ENCODE measurements around the gene WFS1. TPM values are rescaled to one million over a fixed set of nuclear protein-coding genes. Genes with fewer than 3 reads are reported as not detected.
A peak's percentile ranks its signal among the peaks of the same experiment; 100 is the strongest.

WFS1 gene
- total and polyA plus RNA-seq, 2 of the 13 experiments (the other 11 are each of a cell fraction or from before 2014, with no cell fraction given) = 39.1 to 42.2 TPM

DNA sequence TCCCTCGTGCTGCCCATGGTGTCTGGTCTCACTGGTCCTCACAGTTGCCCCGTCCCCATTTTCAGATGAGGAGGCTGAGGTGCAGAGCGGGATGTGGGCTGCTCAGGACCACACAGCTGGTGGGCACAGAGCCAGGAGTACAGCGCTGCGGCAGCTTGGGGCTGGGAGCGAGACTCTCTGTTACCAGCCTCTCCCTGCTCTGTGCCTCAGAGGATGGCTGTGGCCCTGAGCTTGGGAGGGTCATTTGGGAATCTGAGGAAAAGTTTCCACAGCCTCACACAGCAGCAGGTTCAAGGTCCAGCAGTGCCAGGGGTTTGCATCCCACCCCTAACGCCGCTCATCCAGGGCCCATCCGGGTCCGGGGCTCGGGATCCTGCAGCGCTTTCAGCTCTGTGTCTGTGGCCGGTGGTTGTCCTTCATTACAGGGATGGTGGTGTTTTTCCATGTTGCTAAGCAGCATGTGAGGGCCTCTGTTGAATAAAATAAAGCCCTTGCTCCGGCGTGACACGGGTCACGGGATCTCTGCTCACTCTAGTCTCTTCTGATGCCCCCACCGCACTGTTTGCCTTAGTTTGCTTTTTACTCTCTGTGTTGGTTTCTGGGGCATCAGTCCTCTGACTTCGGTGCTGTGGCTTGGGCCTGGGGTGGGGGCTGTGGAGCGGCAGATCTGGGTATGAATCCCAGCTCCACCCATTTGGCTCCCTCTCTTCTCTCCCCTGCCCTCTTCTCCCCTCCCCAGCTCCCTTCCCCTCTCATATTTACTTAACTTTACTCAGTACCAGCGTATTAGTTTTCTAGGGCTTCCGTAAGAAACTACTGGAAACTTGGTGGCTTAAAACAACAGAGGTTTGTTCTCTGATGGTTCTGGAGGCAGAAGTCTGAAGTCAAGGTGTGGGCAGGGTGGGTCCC is 6.5 kb downstream of the WFS1 start (continued):
- TF ChIP-seq, protein P1, sequence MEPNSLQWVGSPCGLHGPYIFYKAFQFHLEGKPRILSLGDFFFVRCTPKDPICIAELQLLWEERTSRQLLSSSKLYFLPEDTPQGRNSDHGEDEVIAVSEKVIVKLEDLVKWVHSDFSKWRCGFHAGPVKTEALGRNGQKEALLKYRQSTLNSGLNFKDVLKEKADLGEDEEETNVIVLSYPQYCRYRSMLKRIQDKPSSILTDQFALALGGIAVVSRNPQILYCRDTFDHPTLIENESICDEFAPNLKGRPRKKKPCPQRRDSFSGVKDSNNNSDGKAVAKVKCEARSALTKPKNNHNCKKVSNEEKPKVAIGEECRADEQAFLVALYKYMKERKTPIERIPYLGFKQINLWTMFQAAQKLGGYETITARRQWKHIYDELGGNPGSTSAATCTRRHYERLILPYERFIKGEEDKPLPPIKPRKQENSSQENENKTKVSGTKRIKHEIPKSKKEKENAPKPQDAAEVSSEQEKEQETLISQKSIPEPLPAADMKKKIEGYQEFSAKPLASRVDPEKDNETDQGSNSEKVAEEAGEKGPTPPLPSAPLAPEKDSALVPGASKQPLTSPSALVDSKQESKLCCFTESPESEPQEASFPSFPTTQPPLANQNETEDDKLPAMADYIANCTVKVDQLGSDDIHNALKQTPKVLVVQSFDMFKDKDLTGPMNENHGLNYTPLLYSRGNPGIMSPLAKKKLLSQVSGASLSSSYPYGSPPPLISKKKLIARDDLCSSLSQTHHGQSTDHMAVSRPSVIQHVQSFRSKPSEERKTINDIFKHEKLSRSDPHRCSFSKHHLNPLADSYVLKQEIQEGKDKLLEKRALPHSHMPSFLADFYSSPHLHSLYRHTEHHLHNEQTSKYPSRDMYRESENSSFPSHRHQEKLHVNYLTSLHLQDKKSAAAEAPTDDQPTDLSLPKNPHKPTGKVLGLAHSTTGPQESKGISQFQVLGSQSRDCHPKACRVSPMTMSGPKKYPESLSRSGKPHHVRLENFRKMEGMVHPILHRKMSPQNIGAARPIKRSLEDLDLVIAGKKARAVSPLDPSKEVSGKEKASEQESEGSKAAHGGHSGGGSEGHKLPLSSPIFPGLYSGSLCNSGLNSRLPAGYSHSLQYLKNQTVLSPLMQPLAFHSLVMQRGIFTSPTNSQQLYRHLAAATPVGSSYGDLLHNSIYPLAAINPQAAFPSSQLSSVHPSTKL (CRISPR knock-in tag; IDR thresholded peaks at IDR 0.05) = peak; percentile 47; the same call in 1 of the 2 replicates
- TF ChIP-seq POLR2A (IDR thresholded peaks at IDR 0.05; ENCODE audit: insufficient read depth in 1 of 2, low read depth in 2 of 2, low read length in 2 of 2) (peak in 1 of 2 experiments; percentile 70; a peak in 2 of 4 replicates), ZNF558 (CRISPR knock-in tag; IDR thresholded peaks at IDR 0.05; ENCODE audit: borderline replicate concordance) (no peak), ZNF543 (CRISPR knock-in tag; IDR thresholded peaks at IDR 0.05) (no peak), TCF7 (IDR thresholded peaks at IDR 0.05; ENCODE audit: low read depth) (no peak), GTF3A (CRISPR knock-in tag; conservative IDR thresholded peaks at IDR 0.05) (0 out of 2 replicates have a peak, but pooled peaks have one; percentile 55), POLR2AphosphoS5 (IDR thresholded peaks at IDR 0.05; ENCODE audit: low read depth, low read length) (no peak), ZNF567 (CRISPR knock-in tag; IDR thresholded peaks at IDR 0.05; ENCODE audit: borderline replicate concordance) (no peak), NBN (conservative IDR thresholded peaks at IDR 0.05) (no peak), RORA (CRISPR knock-in tag; IDR thresholded peaks at IDR 0.05) (no peak), HNF4A (CRISPR knock-in tag; IDR thresholded peaks at IDR 0.05) (peak; percentile 81)
- TF ChIP-seq, protein P2, sequence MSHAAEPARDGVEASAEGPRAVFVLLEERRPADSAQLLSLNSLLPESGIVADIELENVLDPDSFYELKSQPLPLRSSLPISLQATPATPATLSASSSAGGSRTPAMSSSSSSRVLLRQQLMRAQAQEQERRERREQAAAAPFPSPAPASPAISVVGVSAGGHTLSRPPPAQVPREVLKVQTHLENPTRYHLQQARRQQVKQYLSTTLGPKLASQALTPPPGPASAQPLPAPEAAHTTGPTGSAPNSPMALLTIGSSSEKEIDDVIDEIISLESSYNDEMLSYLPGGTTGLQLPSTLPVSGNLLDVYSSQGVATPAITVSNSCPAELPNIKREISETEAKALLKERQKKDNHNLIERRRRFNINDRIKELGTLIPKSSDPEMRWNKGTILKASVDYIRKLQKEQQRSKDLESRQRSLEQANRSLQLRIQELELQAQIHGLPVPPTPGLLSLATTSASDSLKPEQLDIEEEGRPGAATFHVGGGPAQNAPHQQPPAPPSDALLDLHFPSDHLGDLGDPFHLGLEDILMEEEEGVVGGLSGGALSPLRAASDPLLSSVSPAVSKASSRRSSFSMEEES (CRISPR knock-in tag; IDR thresholded peaks at IDR 0.05) = peak; percentile 91
- TF ChIP-seq, protein P3, sequence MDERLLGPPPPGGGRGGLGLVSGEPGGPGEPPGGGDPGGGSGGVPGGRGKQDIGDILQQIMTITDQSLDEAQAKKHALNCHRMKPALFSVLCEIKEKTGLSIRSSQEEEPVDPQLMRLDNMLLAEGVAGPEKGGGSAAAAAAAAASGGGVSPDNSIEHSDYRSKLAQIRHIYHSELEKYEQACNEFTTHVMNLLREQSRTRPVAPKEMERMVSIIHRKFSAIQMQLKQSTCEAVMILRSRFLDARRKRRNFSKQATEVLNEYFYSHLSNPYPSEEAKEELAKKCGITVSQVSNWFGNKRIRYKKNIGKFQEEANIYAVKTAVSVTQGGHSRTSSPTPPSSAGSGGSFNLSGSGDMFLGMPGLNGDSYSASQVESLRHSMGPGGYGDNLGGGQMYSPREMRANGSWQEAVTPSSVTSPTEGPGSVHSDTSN (CRISPR knock-in tag; IDR thresholded peaks at IDR 0.05) = 0 out of 2 replicates have a peak, but pooled peaks have one; percentile 17
- TF ChIP-seq, protein P4, sequence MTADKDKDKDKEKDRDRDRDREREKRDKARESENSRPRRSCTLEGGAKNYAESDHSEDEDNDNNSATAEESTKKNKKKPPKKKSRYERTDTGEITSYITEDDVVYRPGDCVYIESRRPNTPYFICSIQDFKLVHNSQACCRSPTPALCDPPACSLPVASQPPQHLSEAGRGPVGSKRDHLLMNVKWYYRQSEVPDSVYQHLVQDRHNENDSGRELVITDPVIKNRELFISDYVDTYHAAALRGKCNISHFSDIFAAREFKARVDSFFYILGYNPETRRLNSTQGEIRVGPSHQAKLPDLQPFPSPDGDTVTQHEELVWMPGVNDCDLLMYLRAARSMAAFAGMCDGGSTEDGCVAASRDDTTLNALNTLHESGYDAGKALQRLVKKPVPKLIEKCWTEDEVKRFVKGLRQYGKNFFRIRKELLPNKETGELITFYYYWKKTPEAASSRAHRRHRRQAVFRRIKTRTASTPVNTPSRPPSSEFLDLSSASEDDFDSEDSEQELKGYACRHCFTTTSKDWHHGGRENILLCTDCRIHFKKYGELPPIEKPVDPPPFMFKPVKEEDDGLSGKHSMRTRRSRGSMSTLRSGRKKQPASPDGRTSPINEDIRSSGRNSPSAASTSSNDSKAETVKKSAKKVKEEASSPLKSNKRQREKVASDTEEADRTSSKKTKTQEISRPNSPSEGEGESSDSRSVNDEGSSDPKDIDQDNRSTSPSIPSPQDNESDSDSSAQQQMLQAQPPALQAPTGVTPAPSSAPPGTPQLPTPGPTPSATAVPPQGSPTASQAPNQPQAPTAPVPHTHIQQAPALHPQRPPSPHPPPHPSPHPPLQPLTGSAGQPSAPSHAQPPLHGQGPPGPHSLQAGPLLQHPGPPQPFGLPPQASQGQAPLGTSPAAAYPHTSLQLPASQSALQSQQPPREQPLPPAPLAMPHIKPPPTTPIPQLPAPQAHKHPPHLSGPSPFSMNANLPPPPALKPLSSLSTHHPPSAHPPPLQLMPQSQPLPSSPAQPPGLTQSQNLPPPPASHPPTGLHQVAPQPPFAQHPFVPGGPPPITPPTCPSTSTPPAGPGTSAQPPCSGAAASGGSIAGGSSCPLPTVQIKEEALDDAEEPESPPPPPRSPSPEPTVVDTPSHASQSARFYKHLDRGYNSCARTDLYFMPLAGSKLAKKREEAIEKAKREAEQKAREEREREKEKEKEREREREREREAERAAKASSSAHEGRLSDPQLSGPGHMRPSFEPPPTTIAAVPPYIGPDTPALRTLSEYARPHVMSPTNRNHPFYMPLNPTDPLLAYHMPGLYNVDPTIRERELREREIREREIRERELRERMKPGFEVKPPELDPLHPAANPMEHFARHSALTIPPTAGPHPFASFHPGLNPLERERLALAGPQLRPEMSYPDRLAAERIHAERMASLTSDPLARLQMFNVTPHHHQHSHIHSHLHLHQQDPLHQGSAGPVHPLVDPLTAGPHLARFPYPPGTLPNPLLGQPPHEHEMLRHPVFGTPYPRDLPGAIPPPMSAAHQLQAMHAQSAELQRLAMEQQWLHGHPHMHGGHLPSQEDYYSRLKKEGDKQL (CRISPR knock-in tag; IDR thresholded peaks at IDR 0.05; ENCODE audit: low read depth) = no peak
- TF ChIP-seq, protein P5, sequence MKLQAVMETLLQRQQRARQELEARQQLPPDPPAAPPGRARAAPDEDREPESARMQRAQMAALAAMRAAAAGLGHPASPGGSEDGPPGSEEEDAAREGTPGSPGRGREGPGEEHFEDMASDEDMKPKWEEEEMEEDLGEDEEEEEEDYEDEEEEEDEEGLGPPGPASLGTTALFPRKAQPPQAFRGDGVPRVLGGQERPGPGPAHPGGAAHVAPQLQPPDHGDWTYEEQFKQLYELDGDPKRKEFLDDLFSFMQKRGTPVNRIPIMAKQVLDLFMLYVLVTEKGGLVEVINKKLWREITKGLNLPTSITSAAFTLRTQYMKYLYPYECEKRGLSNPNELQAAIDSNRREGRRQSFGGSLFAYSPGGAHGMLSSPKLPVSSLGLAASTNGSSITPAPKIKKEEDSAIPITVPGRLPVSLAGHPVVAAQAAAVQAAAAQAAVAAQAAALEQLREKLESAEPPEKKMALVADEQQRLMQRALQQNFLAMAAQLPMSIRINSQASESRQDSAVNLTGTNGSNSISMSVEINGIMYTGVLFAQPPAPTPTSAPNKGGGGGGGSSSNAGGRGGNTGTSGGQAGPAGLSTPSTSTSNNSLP (IDR thresholded peaks at IDR 0.05; ENCODE audit: low read depth, low read length) = no peak
